ENCODE results near the gene SPON1. TPM values are rescaled to one million over a fixed set of nuclear protein-coding genes. Genes with fewer than 3 reads are reported as not detected.

The SPON1 gene
- total RNA-seq, 1 experiment from 2014 or later, result 6.4 TPM

GRCh38 chr11:14248580-14248981 is 286.1 kb downstream of the SPON1 start:
- ChIA-PET CTCF (interaction anchor here (1.2 to 1.8 kb wide), 8 partner anchors 16 to 476 kb away, joined by 3 to 10 read pairs (median 6); no protein-coding TSS in a partner anchor), POLR2A (no interaction called here)
- H3K36me3 Mint-ChIP-seq, result no peaks in the 10 kb centered on the region
- peak; percentile 73 for ATAC-seq
- H3K27me3 Mint-ChIP-seq (ENCODE audit: low read depth), result peaks cover 2% of the 10 kb centered on the region; the same call in 1 of the 2 replicates
- H3K27ac Mint-ChIP-seq, result peak overlapping the region; percentile 50; the same call in 1 of the 2 replicates
- DNase-seq (ENCODE audit: low spot score), result peak; percentile 60
- H3K4me3 Mint-ChIP-seq, result no peak overlapping the region
- peaks cover 28% of the 10 kb centered on the region for H3K4me1 Mint-ChIP-seq
- TF ChIP-seq, protein P1, sequence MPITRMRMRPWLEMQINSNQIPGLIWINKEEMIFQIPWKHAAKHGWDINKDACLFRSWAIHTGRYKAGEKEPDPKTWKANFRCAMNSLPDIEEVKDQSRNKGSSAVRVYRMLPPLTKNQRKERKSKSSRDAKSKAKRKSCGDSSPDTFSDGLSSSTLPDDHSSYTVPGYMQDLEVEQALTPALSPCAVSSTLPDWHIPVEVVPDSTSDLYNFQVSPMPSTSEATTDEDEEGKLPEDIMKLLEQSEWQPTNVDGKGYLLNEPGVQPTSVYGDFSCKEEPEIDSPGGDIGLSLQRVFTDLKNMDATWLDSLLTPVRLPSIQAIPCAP (CRISPR knock-in tag; IDR thresholded peaks at IDR 0.05), result no peak
- TF ChIP-seq ZNF232 (CRISPR knock-in tag; IDR thresholded peaks at IDR 0.05) (no peak), AFF4 (CRISPR knock-in tag; IDR thresholded peaks at IDR 0.05; ENCODE audit: borderline replicate concordance) (no peak), NFE2L1 (CRISPR knock-in tag; IDR thresholded peaks at IDR 0.05) (no peak), STAT6 (CRISPR knock-in tag; conservative IDR thresholded peaks at IDR 0.05; ENCODE audit: low read depth) (no peak), SMAD4 (CRISPR knock-in tag; IDR thresholded peaks at IDR 0.05) (no peak), ZNF121 (CRISPR knock-in tag; IDR thresholded peaks at IDR 0.05) (no peak), ZNF396 (CRISPR knock-in tag; IDR thresholded peaks at IDR 0.05; ENCODE audit: borderline replicate concordance) (no peak), FOXK1 (CRISPR knock-in tag; IDR thresholded peaks at IDR 0.05) (no peak), ZNF219 (CRISPR knock-in tag; IDR thresholded peaks at IDR 0.05; ENCODE audit: borderline replicate concordance) (no peak), RORB (CRISPR knock-in tag; IDR thresholded peaks at IDR 0.05) (no peak), ZMAT4 (CRISPR knock-in tag; IDR thresholded peaks at IDR 0.05) (no peak)
- TF ChIP-seq, protein P2, sequence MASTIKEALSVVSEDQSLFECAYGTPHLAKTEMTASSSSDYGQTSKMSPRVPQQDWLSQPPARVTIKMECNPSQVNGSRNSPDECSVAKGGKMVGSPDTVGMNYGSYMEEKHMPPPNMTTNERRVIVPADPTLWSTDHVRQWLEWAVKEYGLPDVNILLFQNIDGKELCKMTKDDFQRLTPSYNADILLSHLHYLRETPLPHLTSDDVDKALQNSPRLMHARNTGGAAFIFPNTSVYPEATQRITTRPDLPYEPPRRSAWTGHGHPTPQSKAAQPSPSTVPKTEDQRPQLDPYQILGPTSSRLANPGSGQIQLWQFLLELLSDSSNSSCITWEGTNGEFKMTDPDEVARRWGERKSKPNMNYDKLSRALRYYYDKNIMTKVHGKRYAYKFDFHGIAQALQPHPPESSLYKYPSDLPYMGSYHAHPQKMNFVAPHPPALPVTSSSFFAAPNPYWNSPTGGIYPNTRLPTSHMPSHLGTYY (CRISPR knock-in tag; IDR thresholded peaks at IDR 0.05), result no peak
- no peaks in the 10 kb centered on the region for H3K9me3 Mint-ChIP-seq

DNA sequence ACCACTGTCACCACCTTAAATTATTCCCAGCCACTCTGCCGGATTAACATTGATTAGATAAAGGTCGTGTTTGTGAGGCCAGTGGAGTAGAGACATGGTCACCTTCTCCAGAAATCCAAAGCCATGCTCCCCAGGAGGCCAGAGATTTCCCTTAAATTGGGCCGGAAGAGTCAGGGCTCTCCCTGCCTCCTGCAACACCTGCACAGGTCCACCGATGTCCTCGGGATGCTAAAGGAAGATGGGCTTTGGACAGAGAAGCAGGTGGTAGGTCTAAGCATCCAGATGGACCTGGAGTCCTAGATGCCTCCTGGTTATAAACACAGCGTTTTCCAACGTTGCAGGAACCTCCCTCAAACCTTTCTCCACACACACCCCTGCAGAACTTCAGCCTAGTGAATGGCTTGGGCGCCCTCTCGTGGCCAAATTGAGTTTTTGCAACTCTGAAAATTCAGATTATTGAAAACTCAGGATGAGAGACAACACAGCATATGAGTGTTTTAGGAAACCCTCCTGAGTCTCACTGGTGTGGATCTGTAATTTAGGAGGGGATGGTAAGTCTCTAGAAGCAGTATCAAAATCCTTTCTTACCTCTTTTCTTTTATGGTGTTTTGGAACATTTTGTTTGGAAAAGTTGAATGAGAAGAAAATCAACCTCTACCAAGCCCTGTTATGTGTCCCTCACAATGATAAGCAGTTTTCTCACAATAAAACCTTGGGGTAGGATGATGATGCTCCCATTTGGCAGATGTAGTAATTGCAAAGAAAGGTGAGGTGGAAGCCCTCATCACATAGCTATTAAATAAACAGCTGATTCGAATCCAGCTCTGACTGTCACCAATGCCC is 286.8 kb downstream of the SPON1 start:
- DNase-seq (ENCODE audit: low spot score) (peak; percentile 69), ATAC-seq (peak; percentile 51)
- H3K4me3 Mint-ChIP-seq, result no peak overlapping the region
- peak; percentile 94 for TF ChIP-seq CTCF (IDR thresholded peaks at IDR 0.05)
- TF ChIP-seq JAZF1 (CRISPR knock-in tag; IDR thresholded peaks at IDR 0.05), result no peak
- ChIA-PET POLR2A (no interaction called here), CTCF (interaction anchor here (1.2 to 1.8 kb wide), 6 partner anchors 17 to 477 kb away, joined by 4 to 10 read pairs (median 7); no protein-coding TSS in a partner anchor)
- H3K4me1 Mint-ChIP-seq, result peaks cover 28% of the 10 kb centered on the region
- peaks cover 4% of the 10 kb centered on the region for H3K27me3 Mint-ChIP-seq (ENCODE audit: low read depth)
- no peaks in the 10 kb centered on the region for H3K9me3 Mint-ChIP-seq
- H3K36me3 Mint-ChIP-seq, result no peaks in the 10 kb centered on the region
- H3K27ac Mint-ChIP-seq, result no peak overlapping the region; the same call in 1 of the 2 replicates
